ENCODE data around the gene HORMAD2.

Gene HORMAD2

DNA sequence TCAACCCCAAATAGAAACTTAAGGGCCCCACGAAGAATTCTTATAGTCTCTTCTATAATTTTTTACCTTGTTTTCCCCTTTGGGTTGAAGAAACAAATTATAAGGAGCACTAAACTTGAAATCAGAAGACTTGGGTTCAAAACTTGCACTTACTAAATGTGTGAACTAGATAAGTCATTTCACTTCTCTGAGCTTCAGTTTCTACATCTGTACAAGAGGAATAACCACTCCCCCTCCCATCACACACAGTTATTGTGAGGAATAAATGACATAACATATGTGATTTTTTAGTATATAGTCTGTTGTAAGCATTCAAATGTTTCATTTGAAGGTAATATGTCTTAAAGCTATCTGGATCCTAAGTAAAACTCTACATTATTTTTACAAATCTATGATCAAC lies 87.5 kb downstream of the HORMAD2 start:
- DNase-seq (ENCODE audit: low read depth), result no peak

DNA sequence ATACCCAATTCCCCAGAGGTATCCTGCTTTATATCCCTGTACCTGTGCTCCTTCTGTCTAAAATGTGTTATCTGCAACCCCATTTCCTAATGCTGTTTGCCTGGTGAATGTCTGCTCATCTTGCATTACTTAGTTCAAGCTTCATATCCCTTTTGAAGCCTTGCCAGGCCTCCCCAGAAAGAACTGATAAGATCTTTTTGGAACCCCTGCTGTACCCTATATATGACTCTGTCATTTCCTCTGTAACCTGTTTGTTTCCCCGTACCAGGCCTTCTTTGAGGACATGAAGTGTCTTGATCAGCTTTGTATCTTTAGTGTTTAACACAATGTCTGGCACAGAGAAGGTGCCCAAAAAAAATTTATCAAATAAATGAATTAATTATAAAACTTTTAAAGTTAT lies 88.7 kb downstream of the HORMAD2 start:
- no peak for DNase-seq (ENCODE audit: low read depth)

DNA sequence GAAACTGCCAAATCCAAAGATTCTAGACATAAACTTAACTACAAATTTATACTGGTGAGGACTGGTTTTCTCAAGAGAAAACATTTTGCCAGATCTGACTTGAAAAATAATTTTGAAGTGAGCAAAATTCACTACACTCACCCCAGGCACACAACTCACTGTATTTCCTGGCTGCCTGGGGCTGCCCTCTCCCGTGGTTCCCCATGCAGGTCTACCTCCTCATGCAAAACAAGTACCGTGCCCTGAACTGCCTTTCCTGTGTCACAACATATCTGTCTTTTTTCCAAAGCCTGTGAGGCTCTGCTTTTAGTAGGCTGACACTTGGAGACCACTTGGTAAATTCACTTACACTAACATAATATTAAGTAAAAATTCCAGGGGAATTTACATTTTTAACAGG lies 89.9 kb downstream of the HORMAD2 start:
- DNase-seq (ENCODE audit: low read depth), result no peak

DNA sequence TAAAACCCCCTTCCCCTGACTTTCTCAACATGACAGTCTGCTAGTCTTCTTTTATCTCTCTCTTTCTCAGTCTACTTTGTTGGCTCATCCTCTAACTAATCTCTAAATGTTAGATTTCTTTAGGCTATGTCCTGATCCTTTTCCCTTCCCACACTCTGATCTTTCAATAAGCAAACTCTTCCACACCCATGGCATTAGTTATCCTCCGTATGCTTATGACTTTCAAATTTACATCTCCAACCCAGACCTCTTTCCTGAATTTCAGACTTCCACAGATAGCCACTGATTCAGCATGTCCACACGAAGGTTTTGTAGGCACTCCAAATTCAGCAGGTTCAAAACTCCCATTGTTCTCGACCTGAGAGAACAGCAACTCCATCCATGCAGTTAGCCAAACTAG lies 90.7 kb downstream of the HORMAD2 start:
- DNase-seq (ENCODE audit: low read depth), result no peak

DNA sequence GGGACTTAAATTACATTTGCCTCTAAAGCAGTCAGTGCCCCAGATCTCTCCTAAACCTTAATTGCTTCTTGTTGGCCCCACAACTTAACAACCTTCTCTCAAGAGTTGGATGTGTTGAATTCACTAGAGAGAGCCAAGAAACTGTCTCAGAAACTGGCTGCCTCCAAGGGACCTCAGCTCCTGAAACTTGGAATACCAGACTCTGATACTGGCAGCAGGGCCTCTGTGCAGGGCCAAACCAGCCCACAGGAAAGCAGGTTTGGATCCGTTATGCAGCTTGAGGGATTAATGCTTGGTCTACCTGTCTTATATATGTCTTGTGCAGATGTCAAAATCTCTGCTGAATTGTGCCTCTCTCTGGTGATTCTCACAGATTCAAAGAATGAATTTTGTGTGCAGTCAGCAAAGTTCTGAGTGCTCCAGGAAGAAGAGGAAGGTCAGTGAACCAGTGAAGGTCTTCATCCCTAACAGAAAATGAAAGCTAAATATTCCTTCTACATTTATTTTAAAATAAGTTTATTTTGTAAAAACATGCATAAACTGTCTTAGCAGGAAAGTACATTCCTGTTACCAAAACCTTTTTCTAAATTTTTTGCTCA lies 95.5 kb downstream of the HORMAD2 start:
- no peak for DNase-seq (ENCODE audit: low read depth)

DNA sequence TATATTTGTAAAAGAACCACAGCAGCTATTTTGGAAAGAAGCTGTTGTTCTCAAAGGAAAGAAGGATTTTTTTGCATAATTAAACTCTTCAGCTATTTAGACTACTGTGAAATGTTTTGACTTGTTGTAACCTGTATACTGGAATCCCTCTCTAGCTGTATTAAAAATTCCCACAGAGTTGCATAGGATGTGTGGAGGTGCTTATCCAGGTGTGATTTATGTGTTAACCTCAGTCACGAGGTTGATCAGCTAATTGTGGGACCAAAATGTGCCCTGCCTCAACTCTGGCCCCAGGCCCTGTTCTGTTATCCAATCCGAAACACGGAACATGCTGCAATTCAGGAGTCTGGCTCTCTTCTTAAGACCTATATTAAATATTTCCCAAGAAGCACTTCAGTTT lies 96.2 kb downstream of the HORMAD2 start:
- DNase-seq (ENCODE audit: low read depth), result no peak

DNA sequence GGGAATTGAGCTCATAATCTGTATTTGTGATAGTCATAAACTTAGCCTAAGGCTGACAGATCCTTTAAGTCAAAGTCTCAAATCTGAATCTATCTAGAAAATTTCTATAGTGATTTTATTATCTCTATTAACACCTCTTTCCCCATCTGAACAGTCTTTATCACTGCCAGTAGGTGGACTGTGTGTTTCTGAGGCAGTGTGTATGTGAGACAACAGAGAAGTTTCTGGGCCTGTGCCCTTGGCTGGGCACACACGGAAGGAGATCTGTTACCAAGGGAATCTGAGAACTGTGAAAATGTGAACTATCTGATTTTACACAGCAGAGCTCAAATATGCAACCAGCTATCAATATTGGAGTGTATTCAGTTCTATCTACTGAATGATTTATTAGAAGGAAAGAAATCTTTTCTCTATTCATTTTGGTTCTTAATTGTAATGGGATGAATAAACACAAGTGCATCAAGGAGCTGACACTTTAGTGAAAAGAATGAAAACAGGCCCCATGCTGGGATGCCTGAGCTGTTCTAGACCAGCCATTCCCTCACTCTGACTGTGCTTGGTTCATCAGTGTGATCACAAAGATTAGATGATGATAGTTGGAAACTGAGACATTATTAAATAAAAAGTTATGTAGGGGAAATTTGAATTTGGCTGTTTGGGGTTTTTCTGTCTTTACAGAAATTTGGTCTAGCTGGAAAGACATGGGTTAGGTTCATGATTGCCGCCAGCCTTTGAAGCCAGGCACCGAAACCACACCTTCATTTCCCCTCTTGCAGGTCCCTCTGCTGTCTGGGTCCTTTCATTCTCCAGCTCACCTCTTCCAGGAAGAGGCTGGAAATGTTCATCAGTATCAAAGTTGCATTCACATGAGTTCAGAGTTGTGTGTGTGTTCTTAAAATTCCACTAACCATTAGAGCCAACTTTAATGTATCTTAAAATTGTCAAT lies 98.2 kb downstream of the HORMAD2 start:
- DNase-seq (ENCODE audit: low read depth), result peak; percentile 31

DNA sequence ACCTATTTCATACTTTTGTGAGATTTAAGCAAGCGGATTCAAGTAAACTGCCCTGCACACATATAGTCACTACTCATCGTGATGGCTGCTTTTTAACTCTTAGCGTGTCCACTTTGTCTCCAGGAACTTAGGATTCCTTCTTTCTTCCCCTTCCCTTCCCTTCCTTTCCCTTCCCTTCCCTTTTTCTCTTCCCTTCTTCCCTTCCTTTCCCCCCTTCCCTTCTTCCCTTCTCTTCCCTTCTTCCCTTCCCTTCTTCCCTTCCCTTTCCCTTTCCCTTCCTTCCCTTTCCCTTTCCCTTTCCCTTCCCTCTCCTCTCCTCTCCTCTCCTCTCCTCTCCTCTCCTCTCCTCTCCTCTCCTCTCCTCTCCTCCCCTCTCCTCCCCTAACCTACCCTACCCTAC lies 100.4 kb downstream of the HORMAD2 start:
- no peak for DNase-seq (ENCODE audit: low read depth)

DNA sequence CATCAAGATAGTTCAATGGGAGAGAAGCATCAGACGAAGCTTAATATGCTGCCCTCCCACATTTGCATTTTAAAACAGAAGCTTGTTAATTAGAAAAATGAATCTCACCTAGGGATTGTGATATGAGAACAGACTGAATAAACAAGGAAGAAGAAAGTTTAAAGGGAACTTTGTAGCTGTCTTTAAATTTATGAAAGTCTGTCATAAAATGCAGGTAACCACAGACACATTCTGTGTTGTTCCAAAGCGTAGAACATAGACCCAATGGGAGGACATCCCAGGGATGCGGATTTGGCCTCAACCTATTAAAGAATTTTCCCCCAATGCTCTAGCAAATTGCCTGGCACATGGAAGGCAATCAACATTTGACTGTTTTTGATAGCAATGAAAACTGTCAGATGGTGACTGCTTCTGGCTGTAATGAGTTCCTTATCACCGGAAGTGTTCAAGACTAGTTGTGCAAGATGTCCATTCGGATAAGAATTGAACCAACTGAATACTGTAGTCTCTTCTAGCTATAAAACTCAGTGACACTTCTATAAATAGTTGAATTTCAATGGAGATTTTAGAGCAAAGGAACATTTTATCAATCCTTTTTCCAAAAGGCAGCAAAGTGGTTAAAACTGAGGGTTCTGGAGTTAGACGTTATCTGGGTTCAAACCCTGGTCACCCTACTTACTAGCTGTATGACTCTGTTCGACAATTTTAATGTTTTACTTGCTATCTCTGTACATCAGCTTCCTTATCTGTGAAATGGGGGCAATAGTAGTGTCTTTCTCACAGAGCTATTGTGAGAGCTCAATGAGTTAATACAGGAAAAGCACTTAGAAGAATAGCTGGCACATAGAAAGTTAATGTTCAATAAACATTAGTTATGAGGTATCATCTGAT lies 101.4 kb downstream of the HORMAD2 start:
- DNase-seq (ENCODE audit: low read depth), result no peak

DNA sequence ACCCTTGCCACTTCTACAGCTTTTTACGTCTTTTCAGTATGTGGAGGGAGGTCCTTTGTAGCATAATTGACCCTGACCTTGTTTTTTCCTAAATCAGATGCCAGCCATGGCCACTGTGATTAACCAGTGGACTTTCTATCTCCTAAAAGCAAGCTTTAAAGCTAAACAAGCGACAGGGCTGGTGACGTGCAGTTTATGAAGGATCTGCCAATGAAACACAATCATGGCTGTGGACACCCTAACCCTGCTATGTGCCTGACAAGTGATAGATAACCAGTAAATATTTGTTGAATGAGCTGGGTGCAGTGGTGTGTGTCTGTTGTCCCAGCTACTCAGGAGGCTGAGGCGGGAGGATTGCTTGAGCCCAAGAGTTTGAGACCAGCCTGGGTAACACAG lies 102.1 kb downstream of the HORMAD2 start:
- DNase-seq (ENCODE audit: low read depth), result no peak

DNA sequence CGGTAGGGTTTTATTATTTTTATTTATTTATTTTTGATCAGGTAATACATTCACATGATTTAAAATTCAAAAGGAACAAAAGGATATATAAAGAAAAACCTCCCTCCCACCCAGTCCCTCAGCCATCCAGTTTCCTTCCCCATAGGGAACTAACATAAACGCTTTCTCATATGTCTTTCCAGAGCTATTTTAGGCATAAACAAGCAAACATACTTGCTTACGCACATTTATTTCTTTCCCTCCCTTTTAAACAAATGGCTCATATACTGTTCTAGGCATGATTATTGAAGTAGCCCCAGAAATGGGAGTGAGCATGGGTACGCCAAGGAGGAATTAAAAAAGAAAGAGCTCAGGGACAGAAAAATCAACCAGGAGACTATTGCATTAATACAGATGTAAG lies 102.6 kb downstream of the HORMAD2 start:
- DNase-seq (ENCODE audit: low read depth), result no peak

DNA sequence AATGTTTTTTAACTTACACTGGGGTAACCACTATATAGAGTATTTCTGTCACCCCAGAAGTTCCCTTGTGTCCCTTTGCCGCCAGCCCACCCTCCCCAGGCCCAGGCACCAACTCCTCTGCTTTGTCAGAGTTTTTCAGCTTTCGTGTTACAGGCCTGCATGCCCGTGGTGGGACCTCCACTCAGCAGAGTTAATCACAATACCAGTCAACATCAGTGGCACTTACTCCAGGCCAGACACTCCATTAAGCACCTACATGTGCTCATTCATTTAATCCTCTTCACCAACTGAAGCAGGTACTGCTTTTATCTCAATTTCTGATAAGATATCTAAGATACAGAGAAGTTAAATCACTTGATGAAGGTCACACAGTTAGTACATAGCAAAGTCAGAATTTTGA lies 103.0 kb downstream of the HORMAD2 start:
- no peak for DNase-seq (ENCODE audit: low read depth)

DNA sequence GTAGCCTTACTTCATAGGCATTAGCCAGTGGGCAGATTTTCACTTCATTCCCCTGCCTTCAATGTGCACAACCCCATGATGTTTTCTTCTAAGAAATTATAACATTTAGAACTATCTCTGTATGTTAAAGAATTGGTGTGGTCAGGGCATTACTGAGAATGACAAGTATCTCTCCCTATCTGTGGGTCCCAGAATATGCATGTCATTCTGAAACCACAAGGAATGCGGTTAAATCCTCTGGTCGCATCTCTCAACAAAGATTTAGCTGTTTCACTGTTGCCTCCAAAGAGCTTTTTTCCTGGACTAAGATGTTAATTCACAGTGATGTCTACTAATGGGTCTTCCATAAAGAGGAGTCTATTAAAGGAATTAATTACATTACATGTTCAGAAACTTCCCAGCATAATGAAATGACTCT lies 103.6 kb downstream of the HORMAD2 start:
- no peak for DNase-seq (ENCODE audit: low read depth)

DNA sequence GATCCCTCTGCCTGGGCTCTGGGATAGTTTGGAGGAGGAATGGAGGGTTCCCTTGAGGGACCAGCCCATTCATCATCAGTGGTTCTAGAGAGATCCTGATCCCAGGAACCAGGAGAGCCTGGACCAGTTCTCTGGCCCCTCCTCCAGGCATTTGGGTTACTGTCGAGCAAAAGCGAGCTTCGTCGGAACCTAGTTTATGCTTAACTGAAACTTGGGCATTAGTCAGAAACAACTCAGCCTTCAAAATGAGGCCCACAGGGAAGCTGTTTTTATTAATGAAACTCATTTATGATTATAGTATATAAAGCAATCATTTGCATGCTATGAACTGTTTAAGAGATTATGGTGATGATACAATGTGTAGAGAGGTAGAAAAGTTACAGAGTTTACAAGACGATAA lies 104.9 kb downstream of the HORMAD2 start:
- DNase-seq (ENCODE audit: low read depth), result no peak

DNA sequence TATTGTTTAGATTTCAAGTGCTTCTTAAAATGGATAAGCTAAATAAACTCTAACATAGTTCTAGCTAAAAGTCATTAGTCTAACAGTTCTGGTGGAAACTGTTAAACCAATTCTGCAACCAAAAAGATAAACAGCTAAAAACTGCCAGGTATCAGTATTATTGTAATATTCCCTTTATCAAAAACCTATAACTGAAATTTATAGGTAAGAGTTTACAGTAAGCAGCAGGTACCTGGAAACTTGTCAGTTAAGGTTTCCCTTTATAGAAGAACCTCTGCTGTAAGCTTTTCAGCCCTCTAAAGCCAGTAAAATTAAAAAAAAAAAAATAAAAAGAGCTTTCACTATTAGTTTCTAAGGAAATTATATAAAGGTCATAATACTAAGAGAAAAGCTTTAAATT lies 105.3 kb downstream of the HORMAD2 start:
- no peak for DNase-seq (ENCODE audit: low read depth)

DNA sequence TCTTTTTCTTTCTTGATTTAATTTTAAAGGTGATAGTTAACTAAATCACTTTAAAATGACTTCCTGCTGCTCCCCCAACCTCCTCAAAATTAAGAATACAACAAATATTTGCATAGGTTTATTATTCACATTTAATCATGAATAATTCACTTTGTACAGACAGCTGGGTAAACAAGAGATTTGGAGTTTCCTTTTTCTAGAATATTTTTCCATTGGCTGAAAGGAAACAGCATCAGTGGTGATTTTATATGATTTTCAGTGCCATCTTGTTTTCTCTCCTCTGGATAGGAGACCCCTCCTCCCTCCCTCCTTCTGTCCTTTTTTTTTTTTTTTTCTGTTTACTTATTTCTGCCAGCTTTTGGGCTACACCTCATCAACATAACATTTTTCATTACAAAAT lies 105.8 kb downstream of the HORMAD2 start:
- DNase-seq (ENCODE audit: low read depth), result no peak

DNA sequence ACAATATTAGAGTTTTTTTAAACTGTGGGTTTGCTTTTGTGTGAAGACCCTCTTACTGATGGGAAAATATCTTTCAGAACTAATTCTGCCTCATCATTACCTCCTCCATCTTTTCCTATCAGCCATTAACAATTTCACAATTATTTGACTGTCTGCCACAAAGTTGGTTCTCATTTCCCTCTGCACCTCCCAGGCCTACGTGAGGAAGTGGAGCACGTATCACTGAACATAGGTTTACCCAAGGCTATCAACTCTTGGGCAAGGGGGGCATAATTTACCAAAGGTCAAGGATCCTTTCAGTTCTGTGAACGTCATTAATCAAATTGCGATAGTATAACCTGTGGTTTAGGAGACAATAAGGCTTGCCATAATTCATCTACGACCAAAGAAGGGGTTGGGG lies 106.2 kb downstream of the HORMAD2 start:
- no peak for DNase-seq (ENCODE audit: low read depth)

DNA sequence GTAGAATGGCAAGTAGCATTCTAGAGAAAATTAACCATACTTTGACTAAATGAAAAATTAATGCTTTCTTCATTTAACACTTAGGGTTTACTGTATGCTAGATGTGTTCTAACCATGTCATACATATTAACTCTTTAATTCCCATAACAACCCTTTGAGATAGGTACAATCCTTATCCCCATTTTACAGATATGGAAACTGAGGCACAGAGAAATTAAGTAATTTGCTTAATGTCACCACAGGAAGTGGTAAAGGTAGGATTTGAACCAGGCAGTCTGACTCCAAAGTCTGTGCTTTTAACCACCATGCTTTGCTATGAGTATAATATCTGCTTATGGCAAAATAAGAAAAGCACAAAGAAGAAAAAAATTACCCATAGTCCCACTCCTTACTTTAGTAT lies 106.8 kb downstream of the HORMAD2 start:
- DNase-seq (ENCODE audit: low read depth), result no peak

DNA sequence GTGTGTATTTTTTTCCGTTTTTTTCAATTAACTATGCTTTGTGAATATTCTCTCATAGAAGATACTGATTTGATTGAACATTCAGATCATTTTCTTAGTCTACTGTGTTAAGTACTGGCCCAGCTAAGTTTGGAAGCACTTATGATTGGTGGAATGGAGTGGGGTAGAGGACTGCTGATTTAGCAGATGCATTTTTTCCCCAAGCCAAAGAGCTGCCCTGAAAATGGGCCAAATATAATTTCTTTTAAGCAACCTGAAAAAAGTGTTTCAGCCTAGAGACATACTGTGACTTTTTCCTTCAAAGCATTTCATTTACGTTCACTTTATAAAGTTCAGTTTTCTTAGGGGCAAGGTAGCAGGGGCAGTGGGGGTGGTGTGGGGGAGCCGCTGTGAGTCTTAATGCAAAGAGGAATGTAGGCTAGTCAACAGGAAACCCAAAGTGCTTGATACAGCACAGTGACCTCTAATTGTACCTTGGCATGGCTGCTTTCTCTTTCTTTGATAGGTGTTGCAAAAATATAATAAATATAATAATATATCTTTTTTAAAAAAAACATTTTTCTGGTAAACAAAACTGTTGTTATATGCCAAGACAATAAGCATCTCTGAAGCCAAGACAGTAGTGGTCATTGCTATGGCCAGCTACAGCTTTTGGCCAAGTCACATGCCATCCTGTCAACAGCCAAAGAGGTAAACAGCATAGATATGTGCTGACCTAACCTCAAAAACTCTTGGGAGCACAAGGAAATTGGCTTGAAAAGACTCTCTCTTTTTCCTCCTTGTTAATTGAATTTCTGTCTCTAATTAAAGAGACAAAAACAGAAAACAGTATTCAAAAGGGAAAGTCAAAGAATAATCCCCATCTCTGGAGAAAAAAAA lies 107.5 kb downstream of the HORMAD2 start:
- no peak for DNase-seq (ENCODE audit: low read depth)

DNA sequence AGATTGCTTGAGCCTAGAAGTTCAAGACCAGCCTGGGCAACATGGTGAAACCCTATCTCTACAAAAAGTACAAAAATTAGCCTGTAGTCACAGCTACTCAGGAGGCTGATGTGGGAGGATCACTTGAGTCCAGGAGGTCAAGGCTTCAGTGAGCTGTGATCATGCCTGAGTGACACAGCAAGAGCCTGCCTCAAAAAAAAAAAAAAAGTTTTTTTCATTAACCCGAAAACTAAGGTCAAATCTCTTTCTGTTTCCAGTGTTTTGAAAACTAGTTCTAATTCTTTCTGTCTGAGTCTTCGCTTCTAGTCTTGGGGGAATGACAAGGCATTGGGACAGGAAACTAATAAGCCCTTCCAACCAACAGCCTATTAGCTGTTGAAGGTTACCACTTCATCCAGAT lies 108.6 kb downstream of the HORMAD2 start:
- no peak for DNase-seq (ENCODE audit: low read depth)

DNA sequence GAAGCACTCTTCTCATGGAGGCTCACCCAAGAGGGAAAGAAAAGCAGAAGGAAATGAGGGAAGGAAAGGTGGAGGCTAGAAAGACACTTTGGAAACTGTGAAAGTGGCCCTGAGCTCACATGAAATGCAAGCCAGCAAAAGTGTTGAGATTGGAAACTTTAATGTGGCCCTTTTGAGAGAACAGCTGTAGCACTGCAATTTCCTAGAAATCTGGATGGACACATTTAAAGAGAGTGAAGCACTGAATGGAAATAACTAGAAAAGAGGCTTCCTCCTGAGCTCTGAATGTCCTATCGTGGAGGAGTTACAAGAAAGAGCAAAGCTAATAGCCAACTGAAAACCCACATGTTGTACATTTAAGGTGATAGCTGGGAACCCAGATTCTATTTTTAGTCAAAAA lies 110.3 kb downstream of the HORMAD2 start:
- DNase-seq (ENCODE audit: low read depth), result no peak
